ENCODE results near the gene MADCAM1. TPM values are rescaled to one million over a fixed set of nuclear protein-coding genes. Genes with fewer than 3 reads are reported as not detected.

MADCAM1 gene
- polyA plus RNA-seq, 10 donors = 5.6 to 13.4 (median 8.3) TPM

DNA sequence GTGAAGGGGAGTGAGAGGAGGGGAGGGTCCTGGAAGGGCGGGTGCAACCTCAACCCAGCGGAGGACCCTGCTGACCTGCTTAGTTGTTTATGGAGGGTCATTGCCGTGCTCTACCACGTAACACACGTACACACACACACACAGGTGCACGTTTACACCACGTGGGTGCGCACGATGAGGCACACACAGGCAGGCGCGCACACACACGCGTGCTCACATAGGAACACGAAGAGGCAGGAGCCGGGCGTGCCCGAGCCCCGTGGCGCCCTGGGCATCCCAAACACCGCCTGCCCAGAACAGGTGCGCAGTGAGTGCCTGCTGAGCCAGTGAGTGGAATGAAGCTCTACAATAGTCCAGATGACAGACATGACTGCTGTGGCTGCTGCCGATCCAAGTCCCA lies 11.2 kb upstream of the MADCAM1 start:
- DNase-seq = peak in 1 of 3 donors; percentile 10

DNA sequence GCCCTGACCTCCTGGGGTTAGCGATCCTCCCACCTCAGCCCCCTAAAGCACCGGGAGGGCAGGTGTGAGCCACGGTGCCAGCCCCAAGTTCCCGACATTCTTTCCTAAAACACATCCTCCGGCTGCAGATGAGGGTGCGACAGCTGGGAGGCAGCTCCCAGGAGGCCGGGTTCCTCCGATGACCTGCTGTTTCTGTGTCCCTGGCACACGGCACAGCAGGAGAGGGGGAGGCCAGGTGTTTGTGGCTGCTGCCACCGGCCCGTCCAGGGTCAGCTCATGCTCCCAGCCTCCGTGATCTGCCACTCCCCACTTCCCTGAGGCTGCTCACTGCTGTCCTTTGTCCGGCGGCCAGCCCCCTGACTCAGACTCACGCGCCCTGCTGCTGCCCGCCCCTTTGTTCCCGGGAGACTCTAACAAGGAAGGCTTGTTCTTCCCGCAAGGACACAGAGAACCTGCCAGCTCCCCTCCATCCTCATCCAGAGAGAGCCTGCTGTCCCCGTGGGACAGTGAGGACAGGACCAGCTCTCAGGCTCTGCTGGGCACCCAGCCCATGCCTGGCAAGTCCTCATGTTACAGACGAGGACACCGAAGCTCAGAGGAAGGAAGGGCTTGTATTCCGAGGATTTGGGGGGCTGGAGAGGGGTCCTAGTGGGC lies 10.6 kb upstream of the MADCAM1 start:
- DNase-seq = peak in 1 of 3 donors; percentile 64

DNA sequence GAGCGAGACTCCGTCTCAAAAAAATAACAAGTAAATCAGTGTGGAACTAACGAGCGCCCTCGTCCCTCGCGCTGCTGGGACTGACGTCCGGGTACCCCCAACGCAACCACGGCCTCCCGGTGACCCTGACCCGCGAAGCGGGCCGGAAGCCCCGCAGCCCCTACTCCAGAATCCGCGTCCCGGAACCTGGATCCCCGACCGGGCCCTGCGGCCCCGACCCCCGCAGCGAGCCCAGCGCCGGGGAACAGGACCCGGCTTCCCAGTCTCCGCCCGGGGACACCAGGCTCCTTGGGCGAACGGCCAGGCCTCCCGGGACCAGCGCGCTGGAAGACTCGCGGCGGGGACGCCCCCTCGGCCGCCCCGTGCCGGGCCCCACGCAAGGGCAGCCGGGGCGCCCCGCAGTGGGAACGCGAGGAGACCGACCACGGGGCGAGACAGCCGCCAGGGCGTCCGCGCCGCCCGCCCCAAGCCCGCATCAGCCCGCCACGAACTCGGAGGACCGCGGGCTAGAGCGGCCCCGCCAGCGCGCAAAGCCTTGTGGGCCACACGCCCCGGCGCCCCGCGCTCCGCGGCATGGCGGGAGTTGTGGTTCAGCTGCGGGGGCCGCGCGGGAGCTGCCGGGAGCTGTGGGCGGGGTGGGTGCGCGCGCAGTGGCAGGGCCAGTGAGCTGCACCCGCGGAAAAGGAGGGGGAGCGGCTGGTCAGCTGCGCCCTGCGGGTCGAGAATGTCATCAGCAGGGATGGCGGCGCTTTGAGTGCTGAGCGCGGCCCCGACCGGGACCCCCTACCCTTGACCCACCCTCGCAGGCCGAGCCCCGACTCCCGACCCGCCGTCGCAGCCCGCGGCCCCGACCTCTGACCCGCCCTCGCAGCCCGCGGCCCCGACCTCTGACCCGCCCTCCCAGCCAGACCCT lies 7.5 kb upstream of the MADCAM1 start:
- peak; percentile 95 to 99 (median 96) for DNase-seq

DNA sequence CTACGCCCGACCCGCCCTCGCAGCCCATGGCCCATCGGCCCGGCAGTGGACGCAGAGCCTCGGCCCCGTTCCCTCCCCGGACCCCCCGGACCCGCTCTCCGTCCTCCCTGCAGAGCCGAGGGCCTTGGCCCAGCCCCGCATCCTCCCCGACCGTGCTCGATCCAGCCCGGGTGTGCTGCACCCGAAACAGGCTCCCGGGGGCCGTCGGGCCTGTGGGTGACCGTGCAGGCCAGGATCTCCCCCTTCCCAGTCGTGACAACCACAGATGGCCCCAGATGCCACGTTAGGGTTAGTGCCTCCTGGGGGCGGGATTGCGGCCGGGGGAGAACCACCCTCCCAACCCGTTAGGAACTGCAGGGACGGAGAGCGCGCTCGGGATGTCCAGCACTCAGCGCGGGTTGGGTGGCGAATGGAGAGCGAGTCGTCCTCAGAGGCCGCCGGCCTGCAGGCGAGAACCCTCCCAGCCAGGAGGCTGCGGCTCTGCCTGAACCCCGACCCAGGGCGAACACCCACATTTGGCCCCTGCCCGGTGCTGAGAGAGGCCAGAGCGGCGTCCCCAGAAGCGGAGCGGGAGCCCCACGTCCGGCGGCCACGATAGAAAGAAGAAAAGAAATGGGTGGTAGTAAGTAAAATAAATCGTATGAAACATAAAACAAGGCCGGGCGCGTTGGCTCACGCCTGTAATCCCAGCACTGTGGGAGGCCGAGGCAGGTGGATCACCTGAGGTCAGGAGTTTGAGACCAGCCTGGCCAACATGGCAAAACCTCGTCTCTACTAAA lies 6.7 kb upstream of the MADCAM1 start:
- peak in 1 of 3 donors; percentile 77 for DNase-seq

DNA sequence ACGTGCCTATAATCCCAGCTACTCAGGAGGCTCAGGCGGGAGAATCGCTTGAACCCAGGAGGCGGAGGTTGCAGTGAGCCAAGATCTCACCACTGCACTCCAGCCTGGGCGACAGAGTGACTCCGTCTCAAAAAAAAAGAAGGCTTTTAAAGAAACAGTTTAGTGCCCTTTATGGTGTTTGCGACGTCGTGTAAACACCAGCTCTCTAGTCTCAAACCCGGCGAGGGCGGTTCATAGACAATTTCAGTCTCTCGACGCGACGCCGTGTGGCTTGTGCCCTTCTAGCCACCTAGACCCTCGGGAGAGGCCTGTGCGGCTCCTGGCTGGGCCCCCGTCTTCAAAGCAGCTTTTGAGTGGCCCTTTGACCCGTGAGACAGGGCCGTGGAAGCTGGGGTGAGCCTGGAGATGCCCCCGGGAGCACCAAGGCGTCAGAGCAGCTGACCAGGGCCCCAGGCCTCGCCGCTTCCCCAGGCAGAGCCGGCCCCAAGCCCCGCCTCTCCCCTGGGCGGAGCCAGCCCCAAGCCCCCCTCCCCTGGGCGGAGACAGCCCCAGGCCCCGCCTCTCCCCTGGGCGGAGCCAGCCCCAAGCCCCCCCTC lies 5.0 kb upstream of the MADCAM1 start:
- no peak for DNase-seq

DNA sequence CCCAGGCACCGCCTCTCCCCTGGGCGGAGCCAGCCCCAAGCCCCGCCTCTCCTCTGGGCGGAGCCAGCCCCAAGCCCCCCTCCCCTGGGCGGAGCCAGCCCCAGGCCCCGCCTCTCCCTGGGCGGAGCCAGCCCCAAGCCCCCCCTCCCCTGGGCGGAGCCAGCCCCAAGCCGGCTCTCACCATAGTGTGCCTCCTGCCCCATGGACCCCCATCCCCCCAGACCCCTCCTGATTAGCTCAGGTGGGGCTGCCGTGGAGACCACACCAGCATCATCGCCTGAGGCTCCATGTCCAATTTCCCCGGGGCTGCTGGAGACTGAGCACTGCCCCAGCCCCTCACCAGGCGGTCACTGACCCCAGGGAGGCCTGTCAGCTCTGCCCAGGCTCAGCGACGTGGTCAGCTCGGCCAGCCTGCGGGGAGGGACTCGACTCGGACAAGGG lies 4.2 kb upstream of the MADCAM1 start:
- no peak for DNase-seq

DNA sequence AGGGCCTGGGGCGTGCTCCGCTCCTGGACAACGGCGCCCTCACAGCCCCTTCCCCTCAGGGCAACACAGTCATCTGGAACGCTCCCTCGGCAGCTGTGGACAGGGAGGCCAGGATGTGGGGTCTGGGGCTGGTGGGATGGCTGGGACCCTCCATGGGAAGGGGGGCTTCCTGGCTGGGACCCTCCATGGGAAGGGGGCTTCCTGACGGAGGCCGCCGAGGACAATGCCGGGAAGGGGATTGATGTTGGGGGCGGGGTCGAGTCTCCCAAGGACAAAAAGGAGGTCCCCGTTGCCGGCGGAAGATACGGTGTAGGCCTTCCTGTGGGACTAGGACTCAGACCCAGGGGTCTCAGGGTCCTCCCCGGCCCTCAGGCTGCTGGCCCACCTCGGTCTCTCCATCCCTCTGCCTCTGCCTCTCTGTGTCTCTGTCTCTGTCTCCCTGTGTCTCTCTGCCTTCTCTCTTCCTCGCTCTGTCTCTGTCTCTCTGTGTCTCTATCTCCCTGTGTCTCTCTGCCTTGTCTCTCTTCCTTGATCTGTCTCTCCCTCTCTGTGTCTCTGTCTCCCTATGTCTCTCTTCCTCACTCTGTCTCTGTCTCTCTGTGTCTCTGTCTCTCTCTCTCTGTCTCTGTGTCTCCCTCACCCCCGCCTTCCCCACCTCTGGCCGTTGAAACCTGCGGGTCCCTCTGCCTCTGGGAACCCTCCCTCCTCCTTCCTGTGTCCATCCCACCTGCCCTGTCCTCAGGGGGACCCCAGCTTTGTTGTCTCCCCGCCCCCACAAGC lies 2.7 kb upstream of the MADCAM1 start:
- DNase-seq = peak in 1 of 3 donors; percentile 36

DNA sequence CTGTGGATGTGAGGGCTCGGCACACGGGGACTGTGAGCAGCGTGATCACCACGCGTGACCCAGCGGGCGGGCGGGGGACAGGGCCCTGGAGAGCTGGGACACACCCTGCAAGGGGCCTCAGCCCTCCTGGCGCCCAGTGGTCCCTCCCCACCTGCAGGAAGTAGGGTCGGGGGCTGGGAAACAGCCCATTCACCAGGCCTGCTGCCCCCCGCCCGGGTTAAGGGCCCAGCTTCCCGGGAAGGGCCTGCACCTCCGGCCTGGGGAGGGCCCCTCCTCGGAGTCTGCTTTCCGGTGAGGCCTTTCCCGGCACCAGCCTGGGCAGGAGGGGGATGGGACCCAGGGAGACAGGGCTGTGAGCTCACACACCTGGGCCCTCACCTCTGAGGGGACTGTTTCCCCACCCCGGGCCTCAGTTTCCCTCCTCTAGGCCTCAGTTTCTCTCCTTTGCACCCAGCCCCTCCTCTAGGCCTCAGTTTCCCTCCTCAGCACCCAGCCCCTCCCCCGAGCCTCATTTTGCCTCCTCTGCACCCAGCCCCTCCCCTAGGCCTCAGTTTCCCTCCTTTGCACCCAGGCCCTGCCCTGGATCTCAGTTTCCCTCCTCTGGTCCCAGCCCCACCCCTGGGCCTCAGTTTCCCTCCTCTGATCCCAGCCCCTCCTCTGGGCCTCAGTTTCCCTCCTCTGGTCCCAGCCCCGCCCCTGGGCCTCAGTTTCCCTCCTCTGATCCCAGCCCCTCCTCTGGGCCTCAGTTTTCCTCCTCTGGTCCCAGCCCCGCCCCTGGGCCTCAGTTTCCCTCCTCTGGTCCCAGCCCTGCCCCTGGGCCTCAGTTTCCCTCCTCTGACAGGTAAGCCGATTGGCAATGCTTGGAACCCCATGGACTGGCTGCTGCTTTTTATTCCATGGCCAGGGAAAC lies 1.9 kb upstream of the MADCAM1 start:
- DNase-seq = peak in 1 of 3 donors; percentile 42

DNA sequence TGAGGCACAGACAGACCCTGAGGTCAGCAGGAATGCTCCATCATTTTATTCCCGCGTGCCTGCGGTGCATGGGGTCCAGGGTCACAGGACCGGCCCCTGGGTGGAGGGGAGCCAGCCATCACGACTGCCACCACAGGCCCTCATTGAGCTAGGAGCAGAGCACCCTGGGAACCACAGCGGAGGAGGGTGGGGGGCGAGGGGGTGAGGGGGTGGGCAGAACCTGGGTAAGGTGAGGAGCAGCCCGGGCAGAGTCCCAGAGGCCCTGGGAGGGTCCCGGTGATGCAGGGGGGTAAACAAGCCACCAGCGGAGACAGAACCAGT lies 1.2 kb upstream of the MADCAM1 start:
- no peak for DNase-seq

DNA sequence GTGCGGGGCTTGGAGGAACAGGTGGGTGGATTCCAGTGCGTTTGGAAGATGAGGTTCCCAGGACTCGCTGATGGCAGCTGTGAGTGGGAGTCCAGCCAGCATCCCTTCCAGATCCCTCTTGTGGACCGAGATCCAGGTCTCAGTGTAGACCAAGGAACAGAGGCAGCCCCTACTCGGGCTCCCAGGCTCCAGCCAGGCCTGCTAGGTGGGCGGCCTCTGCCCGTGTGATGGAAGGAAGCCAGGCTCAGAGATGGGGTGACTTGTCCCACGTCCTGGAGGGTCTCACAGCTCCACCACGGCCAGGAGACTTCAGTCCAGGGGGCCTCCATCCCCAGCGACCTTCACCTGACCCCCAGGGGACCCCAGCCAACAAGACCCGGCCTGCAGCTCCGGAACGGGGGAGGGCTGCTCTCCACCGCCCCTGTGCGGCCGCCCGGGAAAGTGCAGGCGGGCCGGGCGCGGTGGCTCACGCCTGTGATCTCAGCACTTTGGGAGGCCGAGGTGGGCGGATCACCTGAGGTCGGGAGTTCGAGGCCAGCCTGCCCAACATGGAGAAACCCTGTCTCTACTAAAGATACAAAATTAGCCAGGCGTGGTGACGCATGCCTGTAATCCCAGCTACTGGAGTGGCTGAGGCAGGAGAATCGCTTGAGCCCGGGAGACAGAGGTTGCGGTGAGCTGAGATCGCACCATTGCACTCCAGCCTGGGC lies 729 bp upstream of the MADCAM1 start:
- peak in 1 of 3 donors; percentile 77 for DNase-seq

DNA sequence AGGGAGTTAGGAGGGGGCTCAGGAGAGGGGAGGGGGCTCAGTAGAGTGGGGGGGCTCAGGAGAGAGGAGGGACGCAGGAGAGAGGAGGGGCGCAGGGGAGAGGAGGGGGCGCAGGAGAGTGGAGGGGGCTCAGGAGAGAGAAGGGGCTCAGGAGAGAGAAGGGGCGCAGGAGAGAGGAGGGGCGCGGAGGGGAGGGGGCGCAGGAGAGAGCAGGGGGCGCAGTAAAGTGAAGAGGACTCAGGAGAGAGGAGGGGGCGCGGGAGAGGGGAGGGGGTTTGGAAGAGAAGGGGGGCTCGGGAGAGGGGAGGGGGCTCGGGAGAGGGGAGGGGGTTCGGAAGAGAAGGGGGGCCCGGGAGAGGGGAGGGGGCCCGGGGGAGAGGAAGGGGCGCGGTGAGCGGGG lies 700 bp downstream of the MADCAM1 start:
- no peak for DNase-seq

DNA sequence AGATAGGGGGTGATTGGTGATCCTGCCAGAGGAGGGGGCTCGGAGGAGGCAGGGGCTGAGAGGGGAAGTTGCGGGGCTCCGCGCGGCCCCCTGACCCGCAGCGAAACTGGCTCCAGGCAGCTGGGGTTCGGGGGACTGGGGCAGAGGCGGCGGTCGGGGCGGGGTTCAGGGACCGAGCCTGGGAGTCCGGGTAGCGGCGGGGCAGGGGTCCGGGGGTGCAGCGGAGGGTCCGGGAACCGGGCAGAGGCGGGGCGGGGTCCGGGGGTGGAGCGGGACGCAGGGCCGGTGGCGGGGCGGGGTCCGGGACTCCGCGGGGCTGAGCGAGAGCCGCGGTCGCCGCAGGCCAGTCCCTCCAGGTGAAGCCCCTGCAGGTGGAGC lies 1.2 kb downstream of the MADCAM1 start:
- DNase-seq = peak in 1 of 3 donors; percentile 2

DNA sequence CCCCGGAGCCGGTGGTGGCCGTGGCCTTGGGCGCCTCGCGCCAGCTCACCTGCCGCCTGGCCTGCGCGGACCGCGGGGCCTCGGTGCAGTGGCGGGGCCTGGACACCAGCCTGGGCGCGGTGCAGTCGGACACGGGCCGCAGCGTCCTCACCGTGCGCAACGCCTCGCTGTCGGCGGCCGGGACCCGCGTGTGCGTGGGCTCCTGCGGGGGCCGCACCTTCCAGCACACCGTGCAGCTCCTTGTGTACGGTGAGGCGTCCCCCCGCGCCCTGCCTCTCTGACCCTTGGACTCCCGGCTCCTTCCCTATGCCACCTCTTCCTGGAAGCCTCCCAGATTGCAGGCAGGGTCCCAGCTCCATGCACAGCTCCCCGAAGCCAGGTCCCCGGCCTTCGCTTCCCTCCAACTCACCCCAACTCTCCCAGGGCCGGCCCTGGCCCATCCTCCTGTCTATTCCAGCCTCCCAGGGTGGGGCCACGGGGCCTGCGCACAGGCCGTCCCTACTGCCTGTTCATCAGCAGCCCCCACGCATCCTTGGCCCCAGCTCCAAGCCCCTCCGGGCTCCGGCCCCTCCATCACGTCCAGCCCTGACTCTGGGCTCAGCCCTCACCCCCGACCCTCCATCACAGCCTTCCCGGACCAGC lies 1.7 kb downstream of the MADCAM1 start:
- DNase-seq = peak in 1 of 3 donors; percentile 18

DNA sequence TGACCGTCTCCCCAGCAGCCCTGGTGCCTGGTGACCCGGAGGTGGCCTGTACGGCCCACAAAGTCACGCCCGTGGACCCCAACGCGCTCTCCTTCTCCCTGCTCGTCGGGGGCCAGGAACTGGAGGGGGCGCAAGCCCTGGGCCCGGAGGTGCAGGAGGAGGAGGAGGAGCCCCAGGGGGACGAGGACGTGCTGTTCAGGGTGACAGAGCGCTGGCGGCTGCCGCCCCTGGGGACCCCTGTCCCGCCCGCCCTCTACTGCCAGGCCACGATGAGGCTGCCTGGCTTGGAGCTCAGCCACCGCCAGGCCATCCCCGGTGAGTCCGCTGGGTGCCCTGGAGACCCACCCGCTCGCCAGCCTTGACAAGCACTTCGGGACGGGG lies 2.2 kb downstream of the MADCAM1 start:
- DNase-seq = no peak

DNA sequence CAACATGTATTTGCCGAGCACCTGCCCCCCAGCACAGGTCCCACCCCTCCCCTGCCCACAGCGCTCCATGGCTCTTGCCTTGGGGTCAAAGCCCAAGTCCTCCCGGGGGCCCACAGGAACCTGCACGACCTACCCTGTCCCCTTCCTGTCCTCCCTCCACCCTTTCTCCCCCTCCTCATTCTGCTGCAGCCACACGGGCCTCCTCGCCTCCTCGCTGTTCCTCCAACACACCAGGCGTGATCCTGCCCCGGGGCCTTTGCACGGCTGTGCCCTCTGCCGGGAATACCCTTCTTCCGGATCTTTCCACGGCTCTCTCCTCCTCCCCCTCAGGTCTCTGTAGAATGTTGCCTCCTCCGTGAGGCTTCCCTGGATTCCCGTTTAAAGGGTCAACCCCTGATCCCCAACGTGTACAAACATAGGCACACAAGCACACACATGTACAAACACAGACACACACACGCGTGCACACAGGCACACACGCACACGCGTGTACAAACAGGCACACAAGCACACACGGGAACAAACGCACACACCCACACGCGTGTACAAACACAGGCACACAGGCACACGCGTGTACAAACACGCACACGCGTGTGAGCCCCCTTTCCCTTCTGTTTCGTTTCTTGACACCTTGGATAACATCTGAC lies 2.8 kb downstream of the MADCAM1 start:
- DNase-seq = no peak

DNA sequence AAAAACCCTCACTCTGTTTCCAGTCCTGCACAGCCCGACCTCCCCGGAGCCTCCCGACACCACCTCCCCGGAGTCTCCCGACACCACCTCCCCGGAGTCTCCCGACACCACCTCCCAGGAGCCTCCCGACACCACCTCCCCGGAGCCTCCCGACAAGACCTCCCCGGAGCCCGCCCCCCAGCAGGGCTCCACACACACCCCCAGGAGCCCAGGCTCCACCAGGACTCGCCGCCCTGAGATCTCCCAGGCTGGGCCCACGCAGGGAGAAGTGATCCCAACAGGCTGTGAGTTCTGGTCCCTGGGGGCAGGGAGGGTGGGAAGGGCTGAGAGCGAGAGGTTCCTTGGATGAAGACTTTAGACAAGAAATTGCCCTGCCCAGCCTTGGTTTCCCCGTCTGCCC lies 5.4 kb downstream of the MADCAM1 start:
- DNase-seq = no peak

DNA sequence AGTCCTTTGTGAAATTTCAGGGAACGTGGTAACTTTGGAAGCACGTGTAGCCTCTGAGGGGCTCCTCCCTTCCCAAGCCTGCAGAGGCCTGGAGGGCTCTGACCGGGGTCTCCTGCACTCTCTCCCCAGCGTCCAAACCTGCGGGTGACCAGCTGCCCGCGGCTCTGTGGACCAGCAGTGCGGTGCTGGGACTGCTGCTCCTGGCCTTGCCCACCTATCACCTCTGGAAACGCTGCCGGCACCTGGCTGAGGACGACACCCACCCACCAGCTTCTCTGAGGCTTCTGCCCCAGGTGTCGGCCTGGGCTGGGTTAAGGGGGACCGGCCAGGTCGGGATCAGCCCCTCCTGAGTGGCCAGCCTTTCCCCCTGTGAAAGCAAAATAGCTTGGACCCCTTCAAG lies 8.3 kb downstream of the MADCAM1 start:
- DNase-seq = no peak

All from muscle of back (tissue), 11 donors.